Smooth muscle cell (in vitro differentiated cells): Measurements from ENCODE around the gene DHRSX. TPM values are rescaled to one million over a fixed set of nuclear protein-coding genes. Genes with fewer than 3 reads are reported as not detected.
"Not testable (repeated sequence)": the region's sequence is repeated elsewhere in the genome, so short reads cannot be mapped to it uniquely, and the experiment has no call there.

Source experiments
- DNase-seq: peaks from one replicate; lab custom pipeline; 2025; ENCODE audit not compliant: unreplicated experiment; lab: John Stamatoyannopoulos, UW
- H2AFZ ChIP-seq: fragments of 200-600 bp; sonication (generic); 2 replicates; pipeline ENCODE4 v1.6.0; 2016; ENCODE audit warnings: antibody characterized with exemption, low read depth, mild to moderate bottlenecking
- H3F3A ChIP-seq: fragments of 200-600 bp; sonication (generic); 2 replicates; pipeline ENCODE4 v1.6.0; 2017; ENCODE audit warnings: antibody characterized with exemption, low read depth
- H3K27ac ChIP-seq: fragments of 200-600 bp; sonication (generic); 2 replicates; pipeline ENCODE4 v1.5.1; 2016; ENCODE audit warnings: low read depth, mild to moderate bottlenecking
- H3K27me3 ChIP-seq: fragments of 200-600 bp; sonication (generic); 2 replicates; pipeline ENCODE4 v1.6.1; 2016; ENCODE audit warnings: low read depth, mild to moderate bottlenecking
- H3K36me3 ChIP-seq: fragments of 200-600 bp; sonication (generic); 2 replicates; pipeline ENCODE4 v1.5.1; 2016; ENCODE audit warnings: low read depth
- H3K4me1 ChIP-seq: fragments of 200-600 bp; sonication (generic); 2 replicates; pipeline ENCODE4 v1.5.1; 2016; ENCODE audit warnings: low read depth
- H3K4me2 ChIP-seq: fragments of 200-600 bp; sonication (generic); 2 replicates; pipeline ENCODE4 v1.6.0; 2016; ENCODE audit warnings: mild to moderate bottlenecking
- H3K4me3 ChIP-seq: fragments of 200-600 bp; sonication (generic); 2 replicates; pipeline ENCODE4 v1.5.1; 2016; ENCODE audit warnings: mild to moderate bottlenecking
- H3K79me2 ChIP-seq: fragments of 200-600 bp; sonication (generic); 2 replicates; pipeline ENCODE4 v1.6.0; 2016; ENCODE audit warnings: low read depth, mild to moderate bottlenecking
- H3K9ac ChIP-seq: fragments of 200-600 bp; sonication (generic); 2 replicates; pipeline ENCODE4 v1.6.0; 2016; ENCODE audit warnings: low read depth
- H3K9me3 ChIP-seq: fragments of 200-600 bp; sonication (generic); replicated peaks from 2 replicates; pipeline ENCODE4 v1.5.1; 2016; ENCODE audit warnings: low read depth
- H4K20me1 ChIP-seq: fragments of 200-600 bp; sonication (generic); 2 replicates; pipeline ENCODE4 v1.6.0; 2016; ENCODE audit warnings: low read depth
- CTCF ChIP-seq: fragments of 200-600 bp; sonication (generic); IDR thresholded peaks from 2 replicates; pipeline ENCODE4 v1.5.1; 2017; ENCODE audit warnings: borderline replicate concordance, mild to moderate bottlenecking, antibody characterized with exemption; ENCODE audit not compliant: insufficient read depth, poor library complexity, severe bottlenecking
- WGBS: methylation state at CpG from one replicate; pipeline ENCODE4 v1.1.7; 2016; ENCODE audit warnings: low lambda C conversion rate; 5-methylcytosine and 5-hydroxymethylcytosine counted together
- polyA plus RNA-seq: library from polyadenylated mRNA; unstranded; fragments of >200 nt; fragmentation: Nextera tagmentation; extraction: Ambion mirVana; gene quantifications from 2 replicates; pipeline ENCODE4 v1.2.1, GENCODE V29; 2016
- total RNA-seq: library from RNA; depleted of rRNA; stranded (reverse); fragments of >200 nt; gene quantifications from 2 replicates; pipeline ENCODE4 v1.2.3, GENCODE V29; 2014

DHRSX gene
- total and polyA plus RNA-seq, 2 experiments from 2014 or later: 32.5 to 49.9 TPM

GRCh38 chrX:2463973-2464676, 36.7 kb downstream of the DHRSX start:
- no peak overlapping the region for H3K4me2 ChIP-seq

GRCh38 chrX:2463481-2463880, 37.3 kb downstream of the DHRSX start:
- H2AFZ ChIP-seq, H3K36me3 ChIP-seq, H3K27me3 ChIP-seq, H3K4me2 ChIP-seq, H3K9ac ChIP-seq, H3K4me3 ChIP-seq, H3K27ac ChIP-seq, DNase-seq, H3F3A ChIP-seq, H3K9me3 ChIP-seq: not testable (repeated sequence)
- H3K79me2 ChIP-seq: peaks cover 34% of the 10 kb centered on the region
- H4K20me1 ChIP-seq: peaks cover 75% of the 10 kb centered on the region
- peaks cover 11% of the 10 kb centered on the region for H3K4me1 ChIP-seq
- WGBS: 56% methylated on average over 10 of the region's 10 CpGs

More at GRCh38 chrX:2463973-2464676, 36.7 kb downstream of the DHRSX start:
- no peak overlapping the region for H3K9ac ChIP-seq
- peaks cover 11% of the 10 kb centered on the region for H3K4me1 ChIP-seq
- H3K27me3 ChIP-seq: no peaks in the 10 kb centered on the region
- peaks cover 75% of the 10 kb centered on the region for H4K20me1 ChIP-seq
- no peak overlapping the region for H2AFZ ChIP-seq
- no peaks in the 10 kb centered on the region for H3K9me3 ChIP-seq
- H3K4me3 ChIP-seq: no peak overlapping the region
- H3F3A ChIP-seq: no peaks in the 10 kb centered on the region
- peaks cover 27% of the 10 kb centered on the region for H3K79me2 ChIP-seq
- WGBS: 82% methylated on average over 30 of the region's 31 CpGs
- no peak for DNase-seq
- no peak for TF ChIP-seq CTCF
- H3K27ac ChIP-seq: no peak overlapping the region
- no peaks in the 10 kb centered on the region for H3K36me3 ChIP-seq

DNA sequence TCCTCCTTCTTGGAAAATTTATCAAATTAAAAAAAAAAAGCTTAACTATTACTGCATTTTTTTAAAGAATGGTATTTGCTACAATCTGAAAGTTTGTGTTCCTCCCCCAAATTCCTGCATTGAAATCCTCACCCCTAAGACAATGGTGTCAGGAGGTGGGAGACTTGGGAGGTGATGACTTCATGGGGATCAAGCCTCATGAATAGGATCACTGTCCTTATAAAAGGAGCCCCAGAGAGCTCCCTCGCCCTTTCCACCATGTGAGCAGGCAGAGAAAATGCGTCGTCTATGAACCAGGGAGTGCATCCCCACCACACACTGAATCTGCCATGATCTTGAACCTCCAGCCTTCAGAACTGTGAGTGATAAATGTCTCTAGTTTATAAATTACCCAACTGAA, 38.0 kb downstream of the DHRSX start:
- Histone ChIP-seq H3K27me3 (no peaks in the 10 kb centered on the region), H4K20me1 (peaks cover 73% of the 10 kb centered on the region), H3K27ac (no peak overlapping the region), H3K4me3 (no peak overlapping the region), H3K4me2 (no peak overlapping the region), H3K9ac (no peak overlapping the region), H3K36me3 (no peaks in the 10 kb centered on the region), H3K9me3 (no peaks in the 10 kb centered on the region), H2AFZ (no peak overlapping the region), H3K79me2 (peaks cover 37% of the 10 kb centered on the region), H3K4me1 (peaks cover 11% of the 10 kb centered on the region), H3F3A (no peaks in the 10 kb centered on the region)
- WGBS: 87% methylated on average over 3 of the region's 3 CpGs
- no peak for TF ChIP-seq CTCF
- DNase-seq: no peak

- Histone ChIP-seq H3K4me1 (peaks cover 11% of the 10 kb centered on the region), H3K79me2 (peaks cover 45% of the 10 kb centered on the region), H3K9me3 (no peaks in the 10 kb centered on the region), H4K20me1 (peaks cover 74% of the 10 kb centered on the region), H3K27ac (no peak overlapping the region), H3K36me3 (no peaks in the 10 kb centered on the region), H3K4me3 (no peak overlapping the region), H3K9ac (no peak overlapping the region), H3F3A (no peaks in the 10 kb centered on the region), H2AFZ (no peak overlapping the region), H3K4me2 (no peak overlapping the region), H3K27me3 (no peaks in the 10 kb centered on the region)
- 94% methylated on average over 5 of the region's 5 CpGs for WGBS
- TF ChIP-seq CTCF: no peak
- DNase-seq: no peak
These were observed 38.7 kb downstream of the DHRSX start for GRCh38 chrX:2462074-2462473.
